GM18868 (cell line): ENCODE data around the gene AKR1A1.
"Not testable (repeated sequence)": the region's sequence is repeated elsewhere in the genome, so short reads cannot be mapped to it uniquely, and the experiment has no call there.

Source experiments
- ATAC-seq: cut with Tn5 transposase; IDR thresholded peaks from one replicate; pipeline ENCODE4 v1.9.1; 2021; ENCODE audit warnings: mild to moderate bottlenecking, moderate library complexity; ENCODE audit not compliant: unreplicated experiment

Gene AKR1A1

GRCh38 chr1:45523516-45523915 is 27.1 kb upstream of the AKR1A1 start:
- not testable (repeated sequence) for ATAC-seq

- not testable (repeated sequence) for ATAC-seq
Observed at GRCh38 chr1:45523975-45524374, 26.7 kb upstream of the AKR1A1 start.

- ATAC-seq = no peak
Observed at GRCh38 chr1:45526135-45526644, 24.4 kb upstream of the AKR1A1 start.

GRCh38 chr1:45530632-45531135 is 19.9 kb upstream of the AKR1A1 start:
- no peak for ATAC-seq

- ATAC-seq = no peak
Observed at GRCh38 chr1:45531873-45532272, 18.8 kb upstream of the AKR1A1 start.

- ATAC-seq = no peak
Observed at GRCh38 chr1:45535988-45536766, 14.4 kb upstream of the AKR1A1 start.

GRCh38 chr1:45536886-45537285 is 13.7 kb upstream of the AKR1A1 start:
- no peak for ATAC-seq

- no peak for ATAC-seq
Observed at GRCh38 chr1:45541193-45541592, 9.4 kb upstream of the AKR1A1 start.

GRCh38 chr1:45542591-45542990 is 8.0 kb upstream of the AKR1A1 start:
- ATAC-seq = no peak

- ATAC-seq = peak; percentile 52
Observed at GRCh38 chr1:45543581-45544417, 6.8 kb upstream of the AKR1A1 start.

GRCh38 chr1:45544530-45544929 is 6.1 kb upstream of the AKR1A1 start:
- no peak for ATAC-seq

GRCh38 chr1:45545019-45545493 is 5.6 kb upstream of the AKR1A1 start:
- ATAC-seq = peak; percentile 70

- peak; percentile 29 for ATAC-seq
Observed at GRCh38 chr1:45545553-45546310, 4.9 kb upstream of the AKR1A1 start.

- no peak for ATAC-seq
Observed at GRCh38 chr1:45551684-45552083, 1.1 kb downstream of the AKR1A1 start.

- no peak for ATAC-seq
Observed at GRCh38 chr1:45552331-45552730, 1.7 kb downstream of the AKR1A1 start.

- ATAC-seq = no peak
Observed at GRCh38 chr1:45554198-45554597, 3.6 kb downstream of the AKR1A1 start.

GRCh38 chr1:45557422-45557944 is 6.9 kb downstream of the AKR1A1 start:
- no peak for ATAC-seq

- no peak for ATAC-seq
Observed at GRCh38 chr1:45563843-45564242, 13.2 kb downstream of the AKR1A1 start.

GRCh38 chr1:45566722-45567121 is 16.1 kb downstream of the AKR1A1 start:
- ATAC-seq = no peak

GRCh38 chr1:45567911-45568310 is 17.3 kb downstream of the AKR1A1 start:
- no peak for ATAC-seq

- ATAC-seq = no peak
Observed at GRCh38 chr1:45568421-45568820, 17.8 kb downstream of the AKR1A1 start.
